PC-3 (cell line): ENCODE data around the gene CLASP2. TPM values are rescaled to one million over a fixed set of nuclear protein-coding genes. Genes with fewer than 3 reads are reported as not detected.

ENCODE experiments used
- ATAC-seq: fragments of 200-7000 bp; cut with Tn5 transposase; 2 replicates; pipeline ENCODE4 v1.9.1; 2020; ENCODE audit warnings: mild to moderate bottlenecking, moderate library complexity
- BruUV-seq: library from RNA; stranded (reverse); fragments of 400-500 nt; replicated peaks from 2 replicates; lab custom pipeline; 2021; lab: Mats Ljungman, UMichigan
- CTCF ChIA-PET: fragments of 300-600 bp; sonication (Branson Sonifier 250); formaldehyde crosslinking; loops from one replicate; lab custom pipeline; 2022; ENCODE audit warnings: antibody characterized with exemption; lab: Charles Lee
- POLR2A ChIA-PET: fragments of 300-600 bp; sonication (Branson Sonifier 250); formaldehyde crosslinking; loops from one replicate; lab custom pipeline; 2022; ENCODE audit warnings: antibody characterized with exemption; ENCODE audit not compliant: unreplicated experiment; lab: Charles Lee
- DNase-seq: peaks from one replicate; pipeline ENCODE4 v3.0.0-alpha.2; 2015
- H2AFZ ChIP-seq: fragments of 300-600 bp; sonication (generic); 2 replicates; pipeline ENCODE4 v1.6.0; 2016; ENCODE audit warnings: antibody characterized with exemption, low read length
- H3F3A ChIP-seq: fragments of 300-600 bp; sonication (generic); one replicate; pipeline ENCODE4 v1.6.0; 2017; ENCODE audit warnings: antibody characterized with exemption, low read length, control low read depth, mild to moderate bottlenecking; ENCODE audit not compliant: unreplicated experiment
- H3K27ac ChIP-seq: fragments of 300-600 bp; sonication (generic); 2 replicates; pipeline ENCODE4 v1.5.1; 2016; ENCODE audit warnings: mild to moderate bottlenecking, low read length
- H3K27me3 ChIP-seq: fragments of 300-600 bp; sonication (generic); 2 replicates; pipeline ENCODE4 v1.6.1; 2016; ENCODE audit warnings: low read length, mixed read lengths
- H3K36me3 ChIP-seq: fragments of 300-600 bp; sonication (generic); 2 replicates; pipeline ENCODE4 v1.6.1; 2016; ENCODE audit warnings: low read depth, mixed run types, low read length, mixed read lengths
- H3K4me1 ChIP-seq: fragments of 300-600 bp; sonication (generic); 2 replicates; pipeline ENCODE4 v1.5.1; 2016; ENCODE audit warnings: low read length; ENCODE audit not compliant: insufficient read depth
- H3K4me2 ChIP-seq: fragments of 300-600 bp; sonication (generic); 2 replicates; pipeline ENCODE4 v1.6.0; 2016; ENCODE audit warnings: low read length
- H3K4me3 ChIP-seq: fragments of 300-600 bp; sonication (generic); 2 replicates; pipeline ENCODE4 v1.5.1; 2016; ENCODE audit warnings: mild to moderate bottlenecking, low read length, mixed read lengths
- H3K79me2 ChIP-seq: fragments of 300-600 bp; sonication (generic); 2 replicates; pipeline ENCODE4 v1.6.1; 2017; ENCODE audit warnings: low read length, mixed read lengths
- H3K9ac ChIP-seq: fragments of 300-600 bp; sonication (generic); 2 replicates; pipeline ENCODE4 v1.6.0; 2016; ENCODE audit warnings: mild to moderate bottlenecking, low read length
- H3K9me2 ChIP-seq: fragments of 300-600 bp; sonication (generic); replicated peaks from 2 replicates; pipeline ENCODE4 v1.6.1; 2016; ENCODE audit warnings: mixed run types, low read length, mixed read lengths
- H3K9me3 ChIP-seq: fragments of 300-600 bp; sonication (generic); 2 replicates; pipeline ENCODE4 v1.6.1; 2016; ENCODE audit warnings: low read length, mixed read lengths
- H4K20me1 ChIP-seq: fragments of 300-600 bp; sonication (generic); 2 replicates; pipeline ENCODE4 v1.6.1; 2016; ENCODE audit warnings: low read length, mixed read lengths
- CTCF ChIP-seq: fragments of 300-600 bp; sonication (generic); conservative IDR thresholded peaks from 2 replicates; pipeline ENCODE4 v1.5.1; 2017; ENCODE audit warnings: antibody characterized with exemption, low read depth, mild to moderate bottlenecking, low read length
- EZH2 ChIP-seq: fragments of 300-600 bp; sonication (generic); IDR thresholded peaks from one replicate; pipeline ENCODE4 v1.6.1; 2017; ENCODE audit warnings: antibody characterized with exemption, mild to moderate bottlenecking, low read length; ENCODE audit not compliant: unreplicated experiment
- EZH2phosphoT487 ChIP-seq: fragments of 300-600 bp; sonication (generic); IDR thresholded peaks from 2 replicates; pipeline ENCODE4 v1.6.1; 2018; ENCODE audit warnings: mild to moderate bottlenecking, antibody characterized with exemption, low read length, borderline replicate concordance
- intact Hi-C: fragments of 100-400 bp; cut with micrococcal nuclease; formaldehyde crosslinking; loops from 2 replicates; pipeline ENCODE4 v1.9.0; 2023
- total RNA-seq: library from RNA; depleted of rRNA; stranded (reverse); fragments of >200 nt; gene quantifications from 2 replicates; pipeline ENCODE4 v1.2.3, GENCODE V29; 2014

The CLASP2 gene
- total RNA-seq, 1 experiment from 2014 or later: 84.8 TPM

- DNase-seq (no peak), ATAC-seq (no peak)
- POLR2A ChIA-PET: interaction anchor here (0.6 kb wide), 1 partner anchor 842 kb away, joined by 5 read pairs; no protein-coding TSS in a partner anchor
- H3K27me3 ChIP-seq: no peaks in the 10 kb centered on the region
- BruUV-seq: no TSS peak
- H3K4me3 ChIP-seq: no peak overlapping the region
- H3K9me3 ChIP-seq: no peaks in the 10 kb centered on the region
- H3K27ac ChIP-seq: no peak overlapping the region
- H3K4me2 ChIP-seq: no peak overlapping the region
- no peaks in the 10 kb centered on the region for H3K79me2 ChIP-seq
- TF ChIP-seq EZH2 (no peak), CTCF (no peak), EZH2phosphoT487 (no peak)
- intact Hi-C loops: no loop called here
- no peaks in the 10 kb centered on the region for H3K4me1 ChIP-seq
- peaks cover 2% of the 10 kb centered on the region; the same call in 1 of the 2 replicates for H3K36me3 ChIP-seq
- no peak overlapping the region for H3K9ac ChIP-seq
- no peaks in the 10 kb centered on the region for H3K9me2 ChIP-seq
- H2AFZ ChIP-seq: no peak overlapping the region
- CTCF ChIA-PET: interaction anchor here (0.7 kb wide), 1 partner anchor 185 kb away, joined by 4 read pairs; no protein-coding TSS in a partner anchor
- no peaks in the 10 kb centered on the region for H3F3A ChIP-seq
- H4K20me1 ChIP-seq: no peaks in the 10 kb centered on the region
Observed at GRCh38 chr3:33557829-33558228, 160.2 kb downstream of the CLASP2 start.

- ChIA-PET POLR2A (no interaction called here), CTCF (interaction anchor here (0.7 kb wide), 1 partner anchor 185 kb away, joined by 4 read pairs; no protein-coding TSS in a partner anchor)
- H3K9ac ChIP-seq: no peak overlapping the region
- H3F3A ChIP-seq: no peaks in the 10 kb centered on the region
- no peaks in the 10 kb centered on the region for H3K27me3 ChIP-seq
- no peaks in the 10 kb centered on the region for H3K9me3 ChIP-seq
- H3K36me3 ChIP-seq: peaks cover 2% of the 10 kb centered on the region; the same call in 1 of the 2 replicates
- no peaks in the 10 kb centered on the region for H3K79me2 ChIP-seq
- no peak overlapping the region for H3K27ac ChIP-seq
- H3K4me3 ChIP-seq: no peak overlapping the region
- no peak for TF ChIP-seq EZH2phosphoT487
- TF ChIP-seq CTCF: no peak
- TF ChIP-seq EZH2: no peak
- no peak overlapping the region for H3K4me2 ChIP-seq
- no peak for DNase-seq
- BruUV-seq: no TSS peak
- no peaks in the 10 kb centered on the region for H4K20me1 ChIP-seq
- no peaks in the 10 kb centered on the region for H3K4me1 ChIP-seq
- intact Hi-C loops: no loop called here
- ATAC-seq: no peak
- no peak overlapping the region for H2AFZ ChIP-seq
- H3K9me2 ChIP-seq: no peaks in the 10 kb centered on the region
Observed at GRCh38 chr3:33557279-33557678, 160.8 kb downstream of the CLASP2 start.

GRCh38 chr3:33547101-33547500 lies 171.0 kb downstream of the CLASP2 start:
- ChIA-PET CTCF (no interaction called here), POLR2A (no interaction called here)
- H3K9me2 ChIP-seq: no peaks in the 10 kb centered on the region
- no peaks in the 10 kb centered on the region for H4K20me1 ChIP-seq
- H3K9ac ChIP-seq: no peak overlapping the region
- intact Hi-C loops: no loop called here
- no peaks in the 10 kb centered on the region for H3K27me3 ChIP-seq
- H3K79me2 ChIP-seq: no peaks in the 10 kb centered on the region
- H3K36me3 ChIP-seq: peaks cover 16% of the 10 kb centered on the region
- DNase-seq: no peak
- no peak overlapping the region for H3K27ac ChIP-seq
- BruUV-seq: no TSS peak
- no peaks in the 10 kb centered on the region for H3K4me1 ChIP-seq
- no peaks in the 10 kb centered on the region for H3F3A ChIP-seq
- no peaks in the 10 kb centered on the region for H3K9me3 ChIP-seq
- no peak for TF ChIP-seq EZH2
- TF ChIP-seq EZH2phosphoT487: no peak
- no peak for TF ChIP-seq CTCF
- no peak overlapping the region for H3K4me2 ChIP-seq
- no peak for ATAC-seq
- H2AFZ ChIP-seq: no peak overlapping the region
- no peak overlapping the region for H3K4me3 ChIP-seq
